Activated T-helper 1 cell treated with Interleukin-2 at 50 U/mL for 16 hours (primary cell): ENCODE data around the gene B3GALT2.
"Not testable (repeated sequence)": the region's sequence is repeated elsewhere in the genome, so short reads cannot be mapped to it uniquely, and the experiment has no call there.

Source experiments
- DNase-seq: peaks from one replicate; pipeline ENCODE4 v3.0.0-alpha.2; 2020; ENCODE audit warnings: low read depth

The B3GALT2 gene

GRCh38 chr1:193185901-193186731 lies at the start of gene B3GALT2:
Gene B3GALT2 (minus strand): TSS chr1:193186613. CDS start chr1:193181562, 5,051 bp downstream.
- peak; percentile 1 for DNase-seq

GRCh38 chr1:193234530-193234929 lies 48.1 kb upstream of the B3GALT2 start:
- DNase-seq = no peak

GRCh38 chr1:193231146-193231545 lies 44.7 kb upstream of the B3GALT2 start:
- DNase-seq = not testable (repeated sequence)

GRCh38 chr1:193229136-193229535 lies 42.7 kb upstream of the B3GALT2 start:
- DNase-seq = no peak

GRCh38 chr1:193222056-193222615 lies 35.7 kb upstream of the B3GALT2 start:
- no peak for DNase-seq

GRCh38 chr1:193221651-193222050 lies 35.2 kb upstream of the B3GALT2 start:
- DNase-seq = no peak

GRCh38 chr1:193219391-193219790 lies 33.0 kb upstream of the B3GALT2 start:
- no peak for DNase-seq

GRCh38 chr1:193216920-193217319 lies 30.5 kb upstream of the B3GALT2 start:
- no peak for DNase-seq

GRCh38 chr1:193213998-193214397 lies 27.6 kb upstream of the B3GALT2 start:
- no peak for DNase-seq

- no peak for DNase-seq
Measured at GRCh38 chr1:193212637-193213036, 26.2 kb upstream of the B3GALT2 start.

GRCh38 chr1:193211539-193211938 lies 25.1 kb upstream of the B3GALT2 start:
- DNase-seq = no peak

- DNase-seq = no peak
Measured at GRCh38 chr1:193210996-193211395, 24.6 kb upstream of the B3GALT2 start.

- DNase-seq = no peak
Measured at GRCh38 chr1:193201021-193201420, 14.6 kb upstream of the B3GALT2 start.

- no peak for DNase-seq
Measured at GRCh38 chr1:193199940-193200339, 13.5 kb upstream of the B3GALT2 start.

GRCh38 chr1:193192586-193192985 lies 6.2 kb upstream of the B3GALT2 start:
- no peak for DNase-seq

- no peak for DNase-seq
Measured at GRCh38 chr1:193190096-193190744, 3.8 kb upstream of the B3GALT2 start.

GRCh38 chr1:193189442-193190095 lies 3.2 kb upstream of the B3GALT2 start:
- no peak for DNase-seq

GRCh38 chr1:193188915-193189314 lies 2.5 kb upstream of the B3GALT2 start:
- not testable (repeated sequence) for DNase-seq

GRCh38 chr1:193187114-193187513 lies 701 bp upstream of the B3GALT2 start:
- DNase-seq = no peak

GRCh38 chr1:193185211-193185610 lies 1.2 kb downstream of the B3GALT2 start:
- DNase-seq = no peak

GRCh38 chr1:193184776-193185175 lies 1.6 kb downstream of the B3GALT2 start:
- DNase-seq = no peak

- DNase-seq = no peak
Measured at GRCh38 chr1:193183019-193183627, 3.3 kb downstream of the B3GALT2 start.
